Vagina (tissue), 2 donors: Measurements from ENCODE around the gene ST6GAL1.

Experiments used
- POLR2A ChIP-seq, 2 donors: fragments of 450-650 bp; IDR thresholded peaks; one replicate each; pipeline ENCODE4 v1.6.1; 2017; ENCODE audit warnings: antibody characterized with exemption in 2 of 2, mild to moderate bottlenecking in 2 of 2, moderate library complexity in 2 of 2
- POLR2AphosphoS5 ChIP-seq, 2 donors: sonication (generic); formaldehyde crosslinking; IDR thresholded peaks; one replicate each; pipeline ENCODE4 v1.9.0; 2017; ENCODE audit warnings: antibody characterized with exemption in 2 of 2, mild to moderate bottlenecking in 2 of 2, low read depth in 1 of 2; ENCODE audit not compliant: insufficient read depth in 1 of 2
- TF ChIP-seq, protein P1 (sequence below), 3 experiments: fragments of 450-650 bp in 2 of 3; fragments of 200-600 bp in 1 of 3; sonication (generic) in 1 of 3; IDR thresholded peaks; one replicate each; pipeline ENCODE4 v1.5.1; 2017 to 2019; ENCODE audit warnings: antibody characterized with exemption in 3 of 3, mild to moderate bottlenecking in 2 of 3, moderate library complexity in 2 of 3

DNA sequence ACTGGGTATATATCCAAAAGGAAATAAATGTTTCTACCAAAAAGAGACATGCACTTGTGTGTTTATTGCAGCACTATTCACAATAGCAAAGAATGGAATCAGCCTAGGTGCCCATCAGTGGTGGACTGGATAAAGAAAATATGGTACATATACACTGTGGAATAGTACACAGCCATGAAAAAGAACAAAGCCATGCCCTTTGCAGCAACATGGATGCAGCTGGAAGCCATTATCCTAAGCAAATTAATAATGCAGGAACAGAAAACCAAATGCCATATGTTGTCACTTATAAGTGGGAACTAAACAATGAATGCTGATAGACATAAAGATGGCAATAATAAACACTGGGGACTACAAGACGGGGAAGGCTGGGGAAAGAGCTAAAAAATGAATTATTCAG, 106.1 kb downstream of the ST6GAL1 start:
- no peak for TF ChIP-seq POLR2A (IDR thresholded peaks at IDR 0.05)
- TF ChIP-seq, protein P1, sequence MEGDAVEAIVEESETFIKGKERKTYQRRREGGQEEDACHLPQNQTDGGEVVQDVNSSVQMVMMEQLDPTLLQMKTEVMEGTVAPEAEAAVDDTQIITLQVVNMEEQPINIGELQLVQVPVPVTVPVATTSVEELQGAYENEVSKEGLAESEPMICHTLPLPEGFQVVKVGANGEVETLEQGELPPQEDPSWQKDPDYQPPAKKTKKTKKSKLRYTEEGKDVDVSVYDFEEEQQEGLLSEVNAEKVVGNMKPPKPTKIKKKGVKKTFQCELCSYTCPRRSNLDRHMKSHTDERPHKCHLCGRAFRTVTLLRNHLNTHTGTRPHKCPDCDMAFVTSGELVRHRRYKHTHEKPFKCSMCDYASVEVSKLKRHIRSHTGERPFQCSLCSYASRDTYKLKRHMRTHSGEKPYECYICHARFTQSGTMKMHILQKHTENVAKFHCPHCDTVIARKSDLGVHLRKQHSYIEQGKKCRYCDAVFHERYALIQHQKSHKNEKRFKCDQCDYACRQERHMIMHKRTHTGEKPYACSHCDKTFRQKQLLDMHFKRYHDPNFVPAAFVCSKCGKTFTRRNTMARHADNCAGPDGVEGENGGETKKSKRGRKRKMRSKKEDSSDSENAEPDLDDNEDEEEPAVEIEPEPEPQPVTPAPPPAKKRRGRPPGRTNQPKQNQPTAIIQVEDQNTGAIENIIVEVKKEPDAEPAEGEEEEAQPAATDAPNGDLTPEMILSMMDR (IDR thresholded peaks at IDR 0.05) = no peak
- no peak for TF ChIP-seq POLR2AphosphoS5 (IDR thresholded peaks at IDR 0.05; ENCODE audit: insufficient read depth in 1 of 2, low read depth in 1 of 2)
